ENCODE data around the gene FKTN. TPM values are rescaled to one million over a fixed set of nuclear protein-coding genes. Genes with fewer than 3 reads are reported as not detected.

The FKTN gene
- total RNA-seq, 1 donor from 2014 or later: 52.4 TPM

- no peak for DNase-seq
Observed at GRCh38 chr9:105679257-105680022, 121.5 kb downstream of the FKTN start.

- DNase-seq: no peak
Observed at GRCh38 chr9:105681313-105681712, 123.4 kb downstream of the FKTN start.

DNA sequence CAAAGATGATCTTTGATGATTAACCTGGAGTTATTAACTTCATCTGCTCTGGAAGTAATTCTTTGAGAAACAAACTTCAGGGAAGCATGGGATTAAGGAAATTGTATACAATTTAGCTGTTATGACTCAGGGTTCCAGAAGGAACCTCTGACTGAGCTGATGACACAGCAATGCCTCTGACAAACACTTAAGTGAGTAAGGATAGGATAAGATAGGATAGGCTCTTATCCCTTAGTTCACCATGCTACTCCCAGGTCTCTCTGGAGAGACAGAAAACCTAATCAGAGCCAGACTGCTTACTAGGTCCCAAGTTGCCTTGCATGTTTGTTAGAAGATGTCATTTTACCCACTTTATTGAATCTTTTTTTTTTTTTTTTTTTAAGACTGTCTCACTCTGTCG is 123.8 kb downstream of the FKTN start:
- DNase-seq: no peak

DNA sequence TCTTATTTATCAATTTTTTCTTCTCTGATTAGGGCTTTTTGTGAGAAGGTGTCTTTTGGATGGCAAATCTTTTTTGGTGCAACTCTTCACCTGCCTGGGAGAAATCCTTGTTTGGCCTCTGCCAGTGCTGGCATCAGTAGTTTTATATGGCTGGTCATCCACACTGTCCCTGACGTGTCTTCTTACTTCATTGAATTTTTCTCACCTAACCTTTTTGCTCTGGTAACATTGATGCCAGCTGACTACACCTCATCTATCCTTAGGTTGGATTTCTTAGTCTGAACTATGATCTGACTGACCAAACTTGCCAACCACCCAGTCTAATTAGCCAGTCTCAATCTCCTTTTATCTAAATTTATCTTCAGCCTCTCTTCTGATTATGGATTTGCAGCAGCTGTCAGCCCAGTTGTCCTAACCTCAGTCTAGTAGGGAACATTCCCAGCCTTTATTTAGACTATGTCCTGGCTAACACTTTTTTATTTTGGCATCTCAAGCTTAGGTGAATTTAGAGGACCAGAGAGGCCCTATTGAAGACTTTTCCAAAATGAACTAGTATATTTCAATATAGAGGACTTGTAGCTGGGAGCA is 125.9 kb downstream of the FKTN start:
- DNase-seq: peak; percentile 60

DNA sequence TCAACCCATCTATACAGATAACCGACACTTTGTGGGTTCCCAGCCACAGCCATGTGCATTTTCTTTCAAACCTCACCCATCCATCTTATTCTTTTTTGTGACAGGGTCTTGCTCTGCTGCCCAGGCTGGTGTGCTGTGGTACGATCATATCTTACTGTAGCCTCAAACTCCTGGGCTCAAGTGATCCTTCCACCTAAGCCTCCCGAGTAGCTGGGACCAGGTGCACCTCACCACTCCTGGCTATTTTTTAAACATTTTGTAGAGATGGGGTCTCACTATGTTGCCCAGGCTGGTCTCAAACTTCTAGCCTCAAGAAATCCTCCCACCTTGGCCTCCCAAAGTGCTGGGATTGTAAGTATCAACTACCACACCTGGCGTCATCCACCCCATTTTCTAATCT is 129.0 kb downstream of the FKTN start:
- no peak for DNase-seq

Other genes starting within 250 kb of the FKTN start
- 28.2 TPM for gene FSD1L, start 110.1 kb upstream of the FKTN start, total RNA-seq
- 8.6 TPM for gene TAL2, start 104.3 kb downstream of the FKTN start, total RNA-seq
- gene TMEM38B, start 136.4 kb downstream of the FKTN start, total RNA-seq: 91.8 TPM

All from tongue (tissue), 2 donors.